OCI-LY7 (cell line): Measurements from ENCODE around the gene CNOT6.

Experiments used
- EZH2phosphoT487 ChIP-seq: fragments of 200-600 bp; sonication (generic); IDR thresholded peaks from 2 replicates; pipeline ENCODE4 v1.6.1; 2018; ENCODE audit warnings: low read depth, borderline replicate concordance, mild to moderate bottlenecking, mixed run types, antibody characterized with exemption, low read length, moderate library complexity, mixed read lengths
- TF ChIP-seq, protein P1 (sequence below): fragments of 200-600 bp; sonication (generic); conservative IDR thresholded peaks from 2 replicates; pipeline ENCODE4 v1.5.1; 2014; ENCODE audit warnings: mild to moderate bottlenecking, antibody characterized with exemption, low read length, moderate library complexity, mixed read lengths

DNA sequence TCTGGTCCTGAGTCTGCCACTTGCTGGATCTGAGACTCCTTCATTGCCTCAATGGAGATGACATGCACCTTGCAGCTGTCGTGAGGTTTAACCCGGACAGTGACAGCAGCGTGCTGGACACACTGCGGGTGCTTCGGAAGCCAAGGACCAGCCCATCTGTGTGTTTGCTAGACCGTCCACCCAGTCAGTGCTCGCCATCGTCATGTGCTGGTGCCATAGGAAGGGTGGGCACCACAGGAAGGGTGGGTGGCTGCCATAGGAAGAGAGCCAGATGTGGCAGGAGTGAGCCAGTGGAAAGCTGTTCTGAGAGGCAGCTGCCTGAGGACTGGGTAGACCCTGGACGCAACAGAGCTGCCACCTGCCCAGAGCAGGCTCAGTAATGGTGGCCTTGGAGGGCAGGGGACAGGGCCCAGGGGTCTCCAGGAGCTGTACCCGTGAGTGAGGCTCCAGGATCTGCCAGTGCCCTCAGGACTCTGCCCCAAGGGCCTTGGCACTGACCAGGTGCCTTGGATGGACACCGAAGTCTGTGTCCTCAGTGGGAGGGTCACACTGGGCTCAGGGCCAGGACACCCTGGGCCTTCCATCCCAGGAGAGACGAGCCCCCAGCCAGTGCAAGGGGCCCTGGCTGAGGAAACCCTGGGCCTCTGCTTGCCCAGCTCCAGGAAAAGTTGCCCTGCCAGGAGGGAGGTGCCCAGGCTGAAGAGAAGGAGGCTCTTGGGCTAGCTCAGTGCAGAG lies 133.4 kb downstream of the CNOT6 start:
- TF ChIP-seq, protein P1, sequence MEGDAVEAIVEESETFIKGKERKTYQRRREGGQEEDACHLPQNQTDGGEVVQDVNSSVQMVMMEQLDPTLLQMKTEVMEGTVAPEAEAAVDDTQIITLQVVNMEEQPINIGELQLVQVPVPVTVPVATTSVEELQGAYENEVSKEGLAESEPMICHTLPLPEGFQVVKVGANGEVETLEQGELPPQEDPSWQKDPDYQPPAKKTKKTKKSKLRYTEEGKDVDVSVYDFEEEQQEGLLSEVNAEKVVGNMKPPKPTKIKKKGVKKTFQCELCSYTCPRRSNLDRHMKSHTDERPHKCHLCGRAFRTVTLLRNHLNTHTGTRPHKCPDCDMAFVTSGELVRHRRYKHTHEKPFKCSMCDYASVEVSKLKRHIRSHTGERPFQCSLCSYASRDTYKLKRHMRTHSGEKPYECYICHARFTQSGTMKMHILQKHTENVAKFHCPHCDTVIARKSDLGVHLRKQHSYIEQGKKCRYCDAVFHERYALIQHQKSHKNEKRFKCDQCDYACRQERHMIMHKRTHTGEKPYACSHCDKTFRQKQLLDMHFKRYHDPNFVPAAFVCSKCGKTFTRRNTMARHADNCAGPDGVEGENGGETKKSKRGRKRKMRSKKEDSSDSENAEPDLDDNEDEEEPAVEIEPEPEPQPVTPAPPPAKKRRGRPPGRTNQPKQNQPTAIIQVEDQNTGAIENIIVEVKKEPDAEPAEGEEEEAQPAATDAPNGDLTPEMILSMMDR, result no peak
- no peak for TF ChIP-seq EZH2phosphoT487
